Umbilical cord (tissue), 2 donors: ENCODE results near the gene NTN4. TPM values are rescaled to one million over a fixed set of nuclear protein-coding genes. Genes with fewer than 3 reads are reported as not detected.
"Not testable (repeated sequence)": the region's sequence is repeated elsewhere in the genome, so short reads cannot be mapped to it uniquely, and the experiment has no call there.

Experiments used
- DNase-seq: peaks from one replicate; pipeline ENCODE4 v3.0.0-alpha.2; 2015; ENCODE audit warnings: low spot score
- total RNA-seq: library from RNA; depleted of rRNA; stranded (reverse); fragments of >200 nt; gene quantifications from one replicate; pipeline ENCODE4 v1.2.3, GENCODE V29; 2014; ENCODE audit warnings: low replicate concordance; ENCODE audit not compliant: insufficient read depth

The NTN4 gene
- total RNA-seq, 1 donor from 2014 or later: 11.1 TPM

- no peak for DNase-seq
Measured at GRCh38 chr12:95661360-95661759, 129.2 kb downstream of the NTN4 start.

GRCh38 chr12:95658386-95658785, 132.2 kb downstream of the NTN4 start:
- DNase-seq: no peak

- not testable (repeated sequence) for DNase-seq
Measured at GRCh38 chr12:95654665-95655064, 135.9 kb downstream of the NTN4 start.

- no peak for DNase-seq
Measured at GRCh38 chr12:95653771-95654546, 136.6 kb downstream of the NTN4 start.

- DNase-seq: no peak
Measured at GRCh38 chr12:95651681-95652080, 138.9 kb downstream of the NTN4 start.

- DNase-seq: peak; percentile 56
Measured at GRCh38 chr12:95648990-95649791, 141.4 kb downstream of the NTN4 start.

- peak; percentile 69 for DNase-seq
Measured at GRCh38 chr12:95646781-95647190, 143.8 kb downstream of the NTN4 start.

- no peak for DNase-seq
Measured at GRCh38 chr12:95643256-95643655, 147.3 kb downstream of the NTN4 start.

- no peak for DNase-seq
Measured at GRCh38 chr12:95642583-95642982, 148.0 kb downstream of the NTN4 start.

- DNase-seq: no peak
Measured at GRCh38 chr12:95641299-95641952, 149.1 kb downstream of the NTN4 start.

GRCh38 chr12:95640516-95640915, 150.0 kb downstream of the NTN4 start:
- DNase-seq: no peak

GRCh38 chr12:95637471-95638155, 153.0 kb downstream of the NTN4 start:
- peak; percentile 58 for DNase-seq

GRCh38 chr12:95637010-95637409, 153.6 kb downstream of the NTN4 start:
- DNase-seq: no peak

- DNase-seq: no peak
Measured at GRCh38 chr12:95634622-95635621, 155.6 kb downstream of the NTN4 start.

GRCh38 chr12:95633732-95634465, 156.7 kb downstream of the NTN4 start:
- DNase-seq: peak; percentile 32

- DNase-seq: peak; percentile 16
Measured at GRCh38 chr12:95633049-95633731, 157.4 kb downstream of the NTN4 start.

GRCh38 chr12:95630496-95630895, 160.1 kb downstream of the NTN4 start:
- DNase-seq: no peak

GRCh38 chr12:95629392-95629791, 161.2 kb downstream of the NTN4 start:
- no peak for DNase-seq

GRCh38 chr12:95626854-95627253, 163.7 kb downstream of the NTN4 start:
- no peak for DNase-seq
